ENCODE data around the gene MED16.

DNA sequence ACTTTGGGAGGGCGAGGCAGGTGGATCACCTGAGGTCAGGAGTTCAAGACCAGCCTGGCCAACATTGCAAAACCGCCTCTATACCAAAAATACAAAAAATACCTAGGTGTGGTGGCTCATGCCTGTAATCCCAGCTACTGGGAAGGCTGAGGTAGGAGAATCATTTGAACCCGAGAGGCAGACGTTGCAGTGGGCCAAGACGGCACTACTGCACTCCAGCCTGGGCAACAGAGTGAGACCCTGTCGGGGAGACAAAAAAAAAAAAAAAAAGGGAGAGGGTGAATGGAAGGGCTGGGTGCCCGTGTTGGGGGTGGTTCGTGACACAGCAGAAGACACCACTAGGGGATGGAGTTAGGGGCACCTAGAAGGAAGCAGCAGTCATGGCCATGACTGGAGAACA lies 22.7 kb downstream of the MED16 start:
- TF ChIP-seq, protein P1, sequence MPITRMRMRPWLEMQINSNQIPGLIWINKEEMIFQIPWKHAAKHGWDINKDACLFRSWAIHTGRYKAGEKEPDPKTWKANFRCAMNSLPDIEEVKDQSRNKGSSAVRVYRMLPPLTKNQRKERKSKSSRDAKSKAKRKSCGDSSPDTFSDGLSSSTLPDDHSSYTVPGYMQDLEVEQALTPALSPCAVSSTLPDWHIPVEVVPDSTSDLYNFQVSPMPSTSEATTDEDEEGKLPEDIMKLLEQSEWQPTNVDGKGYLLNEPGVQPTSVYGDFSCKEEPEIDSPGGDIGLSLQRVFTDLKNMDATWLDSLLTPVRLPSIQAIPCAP (CRISPR knock-in tag; IDR thresholded peaks at IDR 0.05), result no peak
- TF ChIP-seq, protein P2, sequence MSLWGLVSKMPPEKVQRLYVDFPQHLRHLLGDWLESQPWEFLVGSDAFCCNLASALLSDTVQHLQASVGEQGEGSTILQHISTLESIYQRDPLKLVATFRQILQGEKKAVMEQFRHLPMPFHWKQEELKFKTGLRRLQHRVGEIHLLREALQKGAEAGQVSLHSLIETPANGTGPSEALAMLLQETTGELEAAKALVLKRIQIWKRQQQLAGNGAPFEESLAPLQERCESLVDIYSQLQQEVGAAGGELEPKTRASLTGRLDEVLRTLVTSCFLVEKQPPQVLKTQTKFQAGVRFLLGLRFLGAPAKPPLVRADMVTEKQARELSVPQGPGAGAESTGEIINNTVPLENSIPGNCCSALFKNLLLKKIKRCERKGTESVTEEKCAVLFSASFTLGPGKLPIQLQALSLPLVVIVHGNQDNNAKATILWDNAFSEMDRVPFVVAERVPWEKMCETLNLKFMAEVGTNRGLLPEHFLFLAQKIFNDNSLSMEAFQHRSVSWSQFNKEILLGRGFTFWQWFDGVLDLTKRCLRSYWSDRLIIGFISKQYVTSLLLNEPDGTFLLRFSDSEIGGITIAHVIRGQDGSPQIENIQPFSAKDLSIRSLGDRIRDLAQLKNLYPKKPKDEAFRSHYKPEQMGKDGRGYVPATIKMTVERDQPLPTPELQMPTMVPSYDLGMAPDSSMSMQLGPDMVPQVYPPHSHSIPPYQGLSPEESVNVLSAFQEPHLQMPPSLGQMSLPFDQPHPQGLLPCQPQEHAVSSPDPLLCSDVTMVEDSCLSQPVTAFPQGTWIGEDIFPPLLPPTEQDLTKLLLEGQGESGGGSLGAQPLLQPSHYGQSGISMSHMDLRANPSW (CRISPR knock-in tag; conservative IDR thresholded peaks at IDR 0.05; ENCODE audit: low read depth), result no peak
- TF ChIP-seq, protein P3, sequence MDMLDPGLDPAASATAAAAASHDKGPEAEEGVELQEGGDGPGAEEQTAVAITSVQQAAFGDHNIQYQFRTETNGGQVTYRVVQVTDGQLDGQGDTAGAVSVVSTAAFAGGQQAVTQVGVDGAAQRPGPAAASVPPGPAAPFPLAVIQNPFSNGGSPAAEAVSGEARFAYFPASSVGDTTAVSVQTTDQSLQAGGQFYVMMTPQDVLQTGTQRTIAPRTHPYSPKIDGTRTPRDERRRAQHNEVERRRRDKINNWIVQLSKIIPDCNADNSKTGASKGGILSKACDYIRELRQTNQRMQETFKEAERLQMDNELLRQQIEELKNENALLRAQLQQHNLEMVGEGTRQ (CRISPR knock-in tag; IDR thresholded peaks at IDR 0.05), result no peak
- no peak for TF ChIP-seq SP1 (CRISPR knock-in tag; conservative IDR thresholded peaks at IDR 0.05)
- TF ChIP-seq, protein P4, sequence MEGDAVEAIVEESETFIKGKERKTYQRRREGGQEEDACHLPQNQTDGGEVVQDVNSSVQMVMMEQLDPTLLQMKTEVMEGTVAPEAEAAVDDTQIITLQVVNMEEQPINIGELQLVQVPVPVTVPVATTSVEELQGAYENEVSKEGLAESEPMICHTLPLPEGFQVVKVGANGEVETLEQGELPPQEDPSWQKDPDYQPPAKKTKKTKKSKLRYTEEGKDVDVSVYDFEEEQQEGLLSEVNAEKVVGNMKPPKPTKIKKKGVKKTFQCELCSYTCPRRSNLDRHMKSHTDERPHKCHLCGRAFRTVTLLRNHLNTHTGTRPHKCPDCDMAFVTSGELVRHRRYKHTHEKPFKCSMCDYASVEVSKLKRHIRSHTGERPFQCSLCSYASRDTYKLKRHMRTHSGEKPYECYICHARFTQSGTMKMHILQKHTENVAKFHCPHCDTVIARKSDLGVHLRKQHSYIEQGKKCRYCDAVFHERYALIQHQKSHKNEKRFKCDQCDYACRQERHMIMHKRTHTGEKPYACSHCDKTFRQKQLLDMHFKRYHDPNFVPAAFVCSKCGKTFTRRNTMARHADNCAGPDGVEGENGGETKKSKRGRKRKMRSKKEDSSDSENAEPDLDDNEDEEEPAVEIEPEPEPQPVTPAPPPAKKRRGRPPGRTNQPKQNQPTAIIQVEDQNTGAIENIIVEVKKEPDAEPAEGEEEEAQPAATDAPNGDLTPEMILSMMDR (IDR thresholded peaks at IDR 0.05), result no peak
- no peak for TF ChIP-seq JUN (CRISPR knock-in tag; IDR thresholded peaks at IDR 0.05)
- no peak for TF ChIP-seq ESRRA (CRISPR knock-in tag; IDR thresholded peaks at IDR 0.05; ENCODE audit: borderline replicate concordance)
- no peak for TF ChIP-seq TEAD4 (CRISPR knock-in tag; IDR thresholded peaks at IDR 0.05)
- no peak for TF ChIP-seq ZNF423 (CRISPR knock-in tag; IDR thresholded peaks at IDR 0.05)
- TF ChIP-seq ZNF232 (CRISPR knock-in tag; IDR thresholded peaks at IDR 0.05), result no peak
- no peak for TF ChIP-seq ZNF317 (CRISPR knock-in tag; IDR thresholded peaks at IDR 0.05; ENCODE audit: borderline replicate concordance, low read depth)
- TF ChIP-seq CREB1 (CRISPR knock-in tag; IDR thresholded peaks at IDR 0.05), result no peak
- TF ChIP-seq, protein P5, sequence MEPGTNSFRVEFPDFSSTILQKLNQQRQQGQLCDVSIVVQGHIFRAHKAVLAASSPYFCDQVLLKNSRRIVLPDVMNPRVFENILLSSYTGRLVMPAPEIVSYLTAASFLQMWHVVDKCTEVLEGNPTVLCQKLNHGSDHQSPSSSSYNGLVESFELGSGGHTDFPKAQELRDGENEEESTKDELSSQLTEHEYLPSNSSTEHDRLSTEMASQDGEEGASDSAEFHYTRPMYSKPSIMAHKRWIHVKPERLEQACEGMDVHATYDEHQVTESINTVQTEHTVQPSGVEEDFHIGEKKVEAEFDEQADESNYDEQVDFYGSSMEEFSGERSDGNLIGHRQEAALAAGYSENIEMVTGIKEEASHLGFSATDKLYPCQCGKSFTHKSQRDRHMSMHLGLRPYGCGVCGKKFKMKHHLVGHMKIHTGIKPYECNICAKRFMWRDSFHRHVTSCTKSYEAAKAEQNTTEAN (CRISPR knock-in tag; IDR thresholded peaks at IDR 0.05), result no peak
- TF ChIP-seq, protein P6, sequence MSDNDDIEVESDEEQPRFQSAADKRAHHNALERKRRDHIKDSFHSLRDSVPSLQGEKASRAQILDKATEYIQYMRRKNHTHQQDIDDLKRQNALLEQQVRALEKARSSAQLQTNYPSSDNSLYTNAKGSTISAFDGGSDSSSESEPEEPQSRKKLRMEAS (CRISPR knock-in tag; IDR thresholded peaks at IDR 0.05), result no peak

All from WTC11 (cell line).